ENCODE measurements around the gene GRIK1. TPM values are rescaled to one million over a fixed set of nuclear protein-coding genes. Genes with fewer than 3 reads are reported as not detected.
"Not testable (repeated sequence)": the region's sequence is repeated elsewhere in the genome, so short reads cannot be mapped to it uniquely, and the experiment has no call there.

GRIK1 gene
- total RNA-seq, 2 donors from 2014 or later = not detected

GRCh38 chr21:29606613-29607012 lies 333.2 kb downstream of the GRIK1 start:
- H3K27me3 ChIP-seq (ENCODE audit: control insufficient read depth, insufficient read depth, low read length, poor library complexity, severe bottlenecking) = no peaks in the 10 kb centered on the region
- no peak overlapping the region for H3K9ac ChIP-seq (ENCODE audit: extremely low read depth, low read length, poor library complexity, severe bottlenecking)
- no peak overlapping the region for H3K27ac Mint-ChIP-seq
- H3K9me3 Mint-ChIP-seq = peaks cover 3% of the 10 kb centered on the region
- H3K4me1 Mint-ChIP-seq = peaks cover 1% of the 10 kb centered on the region
- no peak for TF ChIP-seq CTCF (conservative IDR thresholded peaks at IDR 0.05)
- no peak for DNase-seq
- no peaks in the 10 kb centered on the region for H3K4me1 ChIP-seq (ENCODE audit: control insufficient read depth, insufficient read depth, low read length)
- H3K36me3 ChIP-seq (ENCODE audit: control insufficient read depth, insufficient read depth, low read length) = no peaks in the 10 kb centered on the region
- H3K36me3 Mint-ChIP-seq (ENCODE audit: low read depth) = no peaks in the 10 kb centered on the region
- H3K9me3 ChIP-seq (ENCODE audit: control insufficient read depth, low read length) = no peaks in the 10 kb centered on the region
- no peak overlapping the region for H3K4me3 ChIP-seq (ENCODE audit: low read length)
- no peak overlapping the region for H3K27ac ChIP-seq (ENCODE audit: low read depth, low read length)
- H3K27me3 Mint-ChIP-seq (ENCODE audit: insufficient read depth) = no peaks in the 10 kb centered on the region
- no peak overlapping the region for H3K4me3 Mint-ChIP-seq
- 95 to 100% methylated on average over 3 of the region's 3 CpGs for WGBS, 2 experiments (ENCODE audit: insufficient coverage in 1 of 2, insufficient read length in 1 of 2)

DNA sequence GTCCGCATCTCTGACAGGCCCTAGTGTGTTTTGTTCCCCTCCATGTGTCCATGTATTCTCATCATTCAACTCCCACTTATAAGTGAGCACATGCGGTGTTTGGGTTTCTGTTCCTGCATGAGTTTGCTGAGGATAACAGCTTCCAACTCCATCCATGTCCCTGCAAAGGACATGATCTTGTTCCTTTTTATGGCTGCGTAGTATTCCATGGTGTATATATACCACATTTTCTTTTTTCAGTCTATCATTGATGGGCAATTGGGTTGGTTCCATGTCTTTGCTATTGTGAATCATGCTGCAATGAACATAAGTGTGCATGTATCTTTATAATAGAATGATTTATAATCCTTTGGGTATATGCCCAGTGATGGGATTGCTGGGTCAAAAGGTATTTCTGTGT lies 334.6 kb downstream of the GRIK1 start:
- 86 to 100% methylated on average over 1 to 2 of the region's 3 CpGs for WGBS, 2 experiments (ENCODE audit: insufficient coverage in 1 of 2, insufficient read length in 1 of 2)
- not testable (repeated sequence) for H3K9ac ChIP-seq (ENCODE audit: extremely low read depth, low read length, poor library complexity, severe bottlenecking); H3K4me3 Mint-ChIP-seq; H3K36me3 ChIP-seq (ENCODE audit: control insufficient read depth, insufficient read depth, low read length); DNase-seq; H3K27me3 Mint-ChIP-seq (ENCODE audit: insufficient read depth); H3K36me3 Mint-ChIP-seq (ENCODE audit: low read depth); H3K27ac Mint-ChIP-seq; H3K4me1 ChIP-seq (ENCODE audit: control insufficient read depth, insufficient read depth, low read length); H3K27me3 ChIP-seq (ENCODE audit: control insufficient read depth, insufficient read depth, low read length, poor library complexity, severe bottlenecking); H3K9me3 ChIP-seq (ENCODE audit: control insufficient read depth, low read length); H3K27ac ChIP-seq (ENCODE audit: low read depth, low read length); H3K4me1 Mint-ChIP-seq; H3K4me3 ChIP-seq (ENCODE audit: low read length); H3K9me3 Mint-ChIP-seq

DNA sequence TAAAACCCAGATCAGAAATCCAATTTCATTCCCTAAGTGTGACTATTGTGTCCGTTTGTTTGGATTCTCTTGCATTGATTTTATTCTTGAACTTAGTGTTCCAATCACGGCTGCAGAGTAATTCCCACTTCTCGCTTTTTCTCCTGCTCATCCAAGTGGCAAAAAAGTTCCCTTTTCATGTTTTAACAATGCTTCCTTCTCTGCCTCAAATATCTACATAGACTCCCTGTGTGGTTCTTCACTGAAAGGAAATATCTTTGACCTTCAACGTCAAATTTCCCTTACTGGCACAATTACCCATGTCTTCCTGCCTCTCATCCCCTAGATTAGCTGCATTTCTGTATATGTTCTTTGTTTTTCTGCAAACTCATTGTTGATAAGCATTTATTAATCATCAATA lies 335.7 kb downstream of the GRIK1 start:
- H3K27me3 Mint-ChIP-seq (ENCODE audit: insufficient read depth) = no peaks in the 10 kb centered on the region
- H3K36me3 Mint-ChIP-seq (ENCODE audit: low read depth) = no peaks in the 10 kb centered on the region
- Histone ChIP-seq H3K9me3 (ENCODE audit: control insufficient read depth, low read length) (no peaks in the 10 kb centered on the region), H3K4me1 (ENCODE audit: control insufficient read depth, insufficient read depth, low read length) (no peaks in the 10 kb centered on the region), H3K27me3 (ENCODE audit: control insufficient read depth, insufficient read depth, low read length, poor library complexity, severe bottlenecking) (no peaks in the 10 kb centered on the region), H3K4me3 (ENCODE audit: low read length) (no peak overlapping the region), H3K27ac (ENCODE audit: low read depth, low read length) (no peak overlapping the region), H3K9ac (ENCODE audit: extremely low read depth, low read length, poor library complexity, severe bottlenecking) (no peak overlapping the region), H3K36me3 (ENCODE audit: control insufficient read depth, insufficient read depth, low read length) (no peaks in the 10 kb centered on the region)
- 84 to 94% methylated on average over 4 of the region's 4 CpGs for WGBS, 2 experiments (ENCODE audit: insufficient coverage in 1 of 2, insufficient read length in 1 of 2)
- no peak for DNase-seq
- H3K4me3 Mint-ChIP-seq = no peak overlapping the region
- no peak overlapping the region for H3K27ac Mint-ChIP-seq
- H3K9me3 Mint-ChIP-seq = peaks cover 3% of the 10 kb centered on the region
- no peak for TF ChIP-seq CTCF (conservative IDR thresholded peaks at IDR 0.05)
- H3K4me1 Mint-ChIP-seq = peaks cover 1% of the 10 kb centered on the region

- H3K4me1 ChIP-seq (ENCODE audit: control insufficient read depth, insufficient read depth, low read length) = no peaks in the 10 kb centered on the region
- H3K27ac ChIP-seq (ENCODE audit: low read depth, low read length) = no peak overlapping the region
- H3K9me3 Mint-ChIP-seq = peaks cover 3% of the 10 kb centered on the region
- WGBS, 2 experiments (ENCODE audit: insufficient coverage in 1 of 2, insufficient read length in 1 of 2) = 83 to 89% methylated on average over 4 of the region's 4 CpGs
- no peaks in the 10 kb centered on the region for H3K27me3 ChIP-seq (ENCODE audit: control insufficient read depth, insufficient read depth, low read length, poor library complexity, severe bottlenecking)
- no peak overlapping the region for H3K27ac Mint-ChIP-seq
- no peak for TF ChIP-seq CTCF (conservative IDR thresholded peaks at IDR 0.05)
- peaks cover 14% of the 10 kb centered on the region for H3K4me1 Mint-ChIP-seq
- no peak overlapping the region for H3K4me3 Mint-ChIP-seq
- no peak overlapping the region for H3K4me3 ChIP-seq (ENCODE audit: low read length)
- no peak overlapping the region for H3K9ac ChIP-seq (ENCODE audit: extremely low read depth, low read length, poor library complexity, severe bottlenecking)
- H3K9me3 ChIP-seq (ENCODE audit: control insufficient read depth, low read length) = no peaks in the 10 kb centered on the region
- no peaks in the 10 kb centered on the region for H3K36me3 ChIP-seq (ENCODE audit: control insufficient read depth, insufficient read depth, low read length)
- DNase-seq = no peak
- no peaks in the 10 kb centered on the region for H3K27me3 Mint-ChIP-seq (ENCODE audit: insufficient read depth)
- H3K36me3 Mint-ChIP-seq (ENCODE audit: low read depth) = no peaks in the 10 kb centered on the region
Observed at GRCh38 chr21:29601047-29601446, 338.7 kb downstream of the GRIK1 start.
